ENCODE data around the gene CARHSP1. TPM values are rescaled to one million over a fixed set of nuclear protein-coding genes. Genes with fewer than 3 reads are reported as not detected.
A peak's percentile ranks its signal among the peaks of the same experiment; 100 is the strongest.

The CARHSP1 gene
- total and polyA plus RNA-seq, 9 donors = 53.2 to 102 (median 81.7) TPM

DNA sequence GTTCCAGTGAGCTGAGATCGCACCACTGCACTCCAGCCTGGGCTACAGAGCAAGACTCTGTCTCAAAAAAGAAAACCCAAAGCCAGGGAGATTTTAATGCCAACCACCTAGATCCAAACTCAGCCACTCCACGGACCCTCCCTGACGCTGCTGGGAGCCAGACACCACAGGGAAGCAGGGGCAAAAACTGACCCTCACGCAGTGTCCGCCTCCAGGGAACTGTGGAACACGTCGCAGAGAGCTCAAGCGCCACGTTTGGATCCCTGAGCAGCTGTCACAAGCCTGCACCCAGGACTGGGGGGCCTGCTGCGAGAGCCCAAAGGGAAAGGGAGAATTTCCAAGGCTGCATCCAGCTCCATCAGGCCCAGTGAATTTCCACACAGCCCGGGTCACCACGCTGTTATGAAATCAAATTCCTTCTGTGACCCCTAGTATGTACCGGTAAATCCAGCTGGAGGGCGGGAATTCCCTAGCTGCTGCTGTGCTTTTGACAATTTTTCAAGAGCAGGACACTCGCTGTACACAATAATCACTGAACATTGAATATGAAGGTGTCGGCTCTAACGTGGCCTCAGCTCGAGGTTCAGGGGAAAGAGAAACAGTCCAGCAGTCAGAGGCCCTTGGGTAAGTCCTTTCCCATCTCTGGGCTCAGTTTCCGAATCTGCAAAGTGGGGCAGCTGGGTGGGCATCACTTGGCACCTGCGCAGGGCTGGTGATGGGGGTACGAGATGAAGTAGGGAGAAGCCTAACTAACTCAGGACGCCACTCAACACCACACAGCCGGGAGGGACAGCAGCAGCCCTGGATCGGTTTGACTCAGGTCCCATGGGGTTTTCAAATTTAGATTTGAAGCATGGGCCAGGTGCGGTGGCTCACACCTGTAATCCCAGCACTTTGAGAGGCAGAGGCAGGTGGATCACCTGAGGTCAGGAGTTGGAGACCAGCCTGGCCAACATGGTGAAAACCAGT, 8.6 kb downstream of the CARHSP1 start:
- no peak overlapping the region for H3K4me3 ChIP-seq
- peak overlapping the region; percentile 46 to 49 for H3K27ac ChIP-seq
- DNase-seq = peak; percentile 46 to 84 (median 71)
- H3K36me3 ChIP-seq = no peaks in the 10 kb centered on the region
- peaks cover 26% of the 10 kb centered on the region for H3K4me1 ChIP-seq (ENCODE audit: insufficient read depth)
- TF ChIP-seq, protein P1, sequence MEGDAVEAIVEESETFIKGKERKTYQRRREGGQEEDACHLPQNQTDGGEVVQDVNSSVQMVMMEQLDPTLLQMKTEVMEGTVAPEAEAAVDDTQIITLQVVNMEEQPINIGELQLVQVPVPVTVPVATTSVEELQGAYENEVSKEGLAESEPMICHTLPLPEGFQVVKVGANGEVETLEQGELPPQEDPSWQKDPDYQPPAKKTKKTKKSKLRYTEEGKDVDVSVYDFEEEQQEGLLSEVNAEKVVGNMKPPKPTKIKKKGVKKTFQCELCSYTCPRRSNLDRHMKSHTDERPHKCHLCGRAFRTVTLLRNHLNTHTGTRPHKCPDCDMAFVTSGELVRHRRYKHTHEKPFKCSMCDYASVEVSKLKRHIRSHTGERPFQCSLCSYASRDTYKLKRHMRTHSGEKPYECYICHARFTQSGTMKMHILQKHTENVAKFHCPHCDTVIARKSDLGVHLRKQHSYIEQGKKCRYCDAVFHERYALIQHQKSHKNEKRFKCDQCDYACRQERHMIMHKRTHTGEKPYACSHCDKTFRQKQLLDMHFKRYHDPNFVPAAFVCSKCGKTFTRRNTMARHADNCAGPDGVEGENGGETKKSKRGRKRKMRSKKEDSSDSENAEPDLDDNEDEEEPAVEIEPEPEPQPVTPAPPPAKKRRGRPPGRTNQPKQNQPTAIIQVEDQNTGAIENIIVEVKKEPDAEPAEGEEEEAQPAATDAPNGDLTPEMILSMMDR (IDR thresholded peaks at IDR 0.05) = no peak
- TF ChIP-seq POLR2A (IDR thresholded peaks at IDR 0.05) (no peak), EP300 (IDR thresholded peaks at IDR 0.05) (no peak)
- no peaks in the 10 kb centered on the region for H3K27me3 ChIP-seq
- intact Hi-C loops (cut with DNase I) = no loop called here
- no peaks in the 10 kb centered on the region for H3K9me3 ChIP-seq
- 35 to 47% (median 37%) methylated on average over 25 of the region's 25 CpGs for WGBS, 3 donors

DNA sequence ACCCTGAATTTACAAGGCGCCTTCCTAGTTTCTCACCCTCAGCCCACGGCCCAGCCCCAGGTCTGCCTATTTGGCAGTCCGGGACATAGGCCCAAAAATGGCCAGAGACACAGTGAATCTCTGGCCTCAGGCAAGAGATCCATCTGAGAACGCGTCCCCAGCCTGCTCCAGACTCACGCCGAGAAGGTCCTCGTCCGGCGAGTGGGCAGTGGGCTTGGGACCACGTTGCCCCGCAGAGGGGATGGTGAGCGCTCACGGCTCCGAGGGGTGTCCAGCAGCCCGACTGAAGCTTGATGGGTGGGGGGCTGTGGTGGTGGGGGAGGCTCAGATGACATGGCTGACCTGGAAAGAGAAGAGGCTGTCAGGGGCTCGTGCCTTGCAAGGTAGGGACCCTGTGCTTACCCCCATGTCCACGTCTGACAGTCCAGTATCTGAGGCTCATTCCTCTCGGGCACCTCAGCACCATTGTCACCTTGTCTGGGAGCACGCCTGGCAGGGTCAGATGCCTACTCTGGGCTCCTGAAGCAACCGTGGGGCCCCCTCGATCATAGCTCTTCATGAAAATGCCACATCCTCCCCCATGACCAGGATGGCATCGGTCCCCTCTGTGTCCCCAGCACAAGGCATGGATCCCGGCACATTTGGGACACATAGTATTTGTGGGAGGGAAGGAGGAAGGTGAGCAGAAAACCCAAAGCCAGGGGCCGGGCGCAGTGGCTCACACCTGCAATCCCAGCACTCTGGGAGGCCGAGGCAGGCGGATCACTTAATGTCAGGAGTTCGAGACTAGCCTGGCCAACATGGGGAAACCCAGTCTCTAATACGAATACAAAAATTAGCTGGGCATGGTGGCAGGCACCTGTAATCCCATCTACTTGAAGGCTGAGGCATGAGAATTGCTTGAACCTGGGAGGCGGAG, 9.6 kb downstream of the CARHSP1 start:
- no peaks in the 10 kb centered on the region for H3K9me3 ChIP-seq
- TF ChIP-seq, protein P1 (IDR thresholded peaks at IDR 0.05) = no peak
- TF ChIP-seq POLR2A (IDR thresholded peaks at IDR 0.05) (no peak), EP300 (IDR thresholded peaks at IDR 0.05) (no peak)
- peaks cover 19% of the 10 kb centered on the region for H3K4me1 ChIP-seq (ENCODE audit: insufficient read depth)
- DNase-seq = peak in 1 of 5 donors; percentile 28
- no peak overlapping the region for H3K4me3 ChIP-seq
- 91 to 93% (median 92%) methylated on average over 31 of the region's 31 CpGs for WGBS, 3 donors
- no peaks in the 10 kb centered on the region for H3K36me3 ChIP-seq
- H3K27ac ChIP-seq = peak overlapping the region in 1 of 2 donors; percentile 46
- H3K27me3 ChIP-seq = no peaks in the 10 kb centered on the region
- intact Hi-C loops (cut with DNase I) = no loop called here

DNA sequence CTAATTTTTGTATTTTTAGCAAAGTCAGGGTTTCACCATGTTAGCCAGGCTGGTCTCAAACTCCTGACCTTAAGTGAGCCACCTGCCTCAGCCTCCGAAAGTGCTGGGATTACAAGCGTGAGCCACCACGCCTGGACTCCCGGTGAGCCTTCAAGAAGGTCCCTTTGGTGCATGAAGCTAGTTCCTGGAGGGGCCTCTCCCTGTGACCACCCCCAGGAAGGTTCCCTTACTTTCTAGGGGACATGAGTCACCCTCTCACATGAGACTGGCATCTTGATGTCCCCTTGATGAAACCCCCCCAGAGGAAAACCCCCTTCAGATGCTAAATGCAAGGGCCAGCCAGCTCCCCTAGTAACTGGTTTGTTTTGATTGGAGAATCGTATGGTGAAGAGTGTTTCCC, 12.8 kb downstream of the CARHSP1 start:
- no peak overlapping the region for H3K27ac ChIP-seq
- H3K4me1 ChIP-seq (ENCODE audit: insufficient read depth) = peaks cover 11% of the 10 kb centered on the region
- 58 to 67% (median 64%) methylated on average over 5 of the region's 5 CpGs for WGBS, 3 donors
- DNase-seq = peak in 1 of 5 donors; percentile 4
- H3K9me3 ChIP-seq = no peaks in the 10 kb centered on the region
- H3K36me3 ChIP-seq = no peaks in the 10 kb centered on the region
- H3K27me3 ChIP-seq = no peaks in the 10 kb centered on the region
- no peak overlapping the region for H3K4me3 ChIP-seq
- TF ChIP-seq, protein P1 (IDR thresholded peaks at IDR 0.05) = no peak
- TF ChIP-seq POLR2A (IDR thresholded peaks at IDR 0.05) (no peak), EP300 (IDR thresholded peaks at IDR 0.05) (no peak)
- intact Hi-C loops (cut with DNase I) = no loop called here

DNA sequence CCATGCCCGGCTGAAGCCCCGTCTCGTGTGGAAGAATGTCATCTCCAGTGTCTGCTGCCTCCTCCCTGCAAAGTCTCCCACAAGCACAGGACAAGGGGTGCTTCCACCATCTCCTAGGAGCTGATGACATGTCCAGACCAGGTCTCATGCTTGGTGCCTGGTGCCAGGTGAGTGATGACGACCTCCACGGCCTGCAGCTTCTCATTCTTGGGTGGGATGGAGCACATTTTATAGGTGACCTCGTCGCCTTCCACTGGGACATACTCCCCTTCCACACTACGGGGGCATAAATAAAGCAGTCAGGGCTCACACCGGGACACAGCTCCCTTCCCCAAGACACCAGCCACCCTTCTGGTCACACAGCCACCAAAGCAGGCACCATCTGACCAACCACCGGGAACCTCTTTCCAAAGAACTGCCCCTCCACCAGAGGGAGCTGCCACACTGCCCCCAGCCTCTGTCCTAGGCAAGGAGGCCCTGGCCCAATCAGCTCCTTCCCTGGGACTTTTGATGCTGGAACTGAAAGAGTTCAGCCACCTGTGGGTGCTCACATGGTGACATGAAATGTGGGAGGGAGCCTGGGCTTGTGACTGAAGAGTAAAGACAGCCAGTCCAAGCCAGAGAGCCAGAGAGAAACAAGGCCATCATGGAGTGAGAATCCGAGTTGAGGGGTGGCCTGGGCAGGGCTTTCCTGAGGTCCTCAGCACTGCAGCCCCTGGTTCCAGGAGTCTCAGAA, 13.6 kb downstream of the CARHSP1 start:
- intact Hi-C loops (cut with DNase I) = no loop called here
- Histone ChIP-seq H3K27ac (no peak overlapping the region), H3K27me3 (no peaks in the 10 kb centered on the region), H3K4me1 (ENCODE audit: insufficient read depth) (peaks cover 9% of the 10 kb centered on the region), H3K9me3 (no peaks in the 10 kb centered on the region), H3K4me3 (no peak overlapping the region), H3K36me3 (no peaks in the 10 kb centered on the region)
- TF ChIP-seq POLR2A (IDR thresholded peaks at IDR 0.05) = no peak
- no peak for TF ChIP-seq EP300 (IDR thresholded peaks at IDR 0.05)
- TF ChIP-seq, protein P1 (IDR thresholded peaks at IDR 0.05) = no peak
- peak in 1 of 5 donors; percentile 23 for DNase-seq
- WGBS, 3 donors = 90 to 92% (median 91%) methylated on average over 11 of the region's 11 CpGs
